GM19328 (cell line): ENCODE results near the gene NKAIN2.
"Not testable (repeated sequence)": the region's sequence is repeated elsewhere in the genome, so short reads cannot be mapped to it uniquely, and the experiment has no call there.

Experiments
- ATAC-seq: cut with Tn5 transposase; IDR thresholded peaks from one replicate; pipeline ENCODE4 v1.9.1; 2021; ENCODE audit warnings: mild to moderate bottlenecking, moderate library complexity; ENCODE audit not compliant: unreplicated experiment

Gene NKAIN2

GRCh38 chr6:124722141-124722878 is 918.6 kb downstream of the NKAIN2 start:
- ATAC-seq, result no peak

GRCh38 chr6:124723671-124724070 is 920.0 kb downstream of the NKAIN2 start:
- no peak for ATAC-seq

- ATAC-seq, result not testable (repeated sequence)
Observed at GRCh38 chr6:124737804-124738203, 934.1 kb downstream of the NKAIN2 start.

- ATAC-seq, result no peak
Observed at GRCh38 chr6:124738482-124738881, 934.8 kb downstream of the NKAIN2 start.

GRCh38 chr6:124741341-124741740 is 937.7 kb downstream of the NKAIN2 start:
- ATAC-seq, result no peak

- ATAC-seq, result no peak
Observed at GRCh38 chr6:124742971-124743370, 939.3 kb downstream of the NKAIN2 start.

GRCh38 chr6:124743420-124743819 is 939.8 kb downstream of the NKAIN2 start:
- ATAC-seq, result no peak

GRCh38 chr6:124747349-124747748 is 943.7 kb downstream of the NKAIN2 start:
- no peak for ATAC-seq

GRCh38 chr6:124748778-124749177 is 945.1 kb downstream of the NKAIN2 start:
- no peak for ATAC-seq

GRCh38 chr6:124753001-124753400 is 949.3 kb downstream of the NKAIN2 start:
- no peak for ATAC-seq

GRCh38 chr6:124753562-124754105 is 950.0 kb downstream of the NKAIN2 start:
- no peak for ATAC-seq

- ATAC-seq, result no peak
Observed at GRCh38 chr6:124755321-124755720, 951.7 kb downstream of the NKAIN2 start.

GRCh38 chr6:124757560-124757959 is 953.9 kb downstream of the NKAIN2 start:
- ATAC-seq, result no peak

- no peak for ATAC-seq
Observed at GRCh38 chr6:124758663-124759062, 955.0 kb downstream of the NKAIN2 start.

GRCh38 chr6:124765280-124765679 is 961.6 kb downstream of the NKAIN2 start:
- no peak for ATAC-seq

- ATAC-seq, result no peak
Observed at GRCh38 chr6:124768224-124768623, 964.6 kb downstream of the NKAIN2 start.

GRCh38 chr6:124769811-124770544 is 966.3 kb downstream of the NKAIN2 start:
- ATAC-seq, result no peak

GRCh38 chr6:124770784-124771183 is 967.1 kb downstream of the NKAIN2 start:
- no peak for ATAC-seq

- ATAC-seq, result no peak
Observed at GRCh38 chr6:124772733-124773319, 969.2 kb downstream of the NKAIN2 start.

- no peak for ATAC-seq
Observed at GRCh38 chr6:124775121-124775520, 971.5 kb downstream of the NKAIN2 start.

GRCh38 chr6:124777863-124778262 is 974.2 kb downstream of the NKAIN2 start:
- ATAC-seq, result no peak

- ATAC-seq, result no peak
Observed at GRCh38 chr6:124780623-124781022, 977.0 kb downstream of the NKAIN2 start.
